Right atrium auricular region (tissue), 2 donors: ENCODE measurements around the gene ARHGAP6. TPM values are rescaled to one million over a fixed set of nuclear protein-coding genes. Genes with fewer than 3 reads are reported as not detected.

Source experiments
- DNase-seq: peaks from one replicate; pipeline ENCODE4 v3.0.0-alpha.2; 2019; ENCODE audit warnings: low spot score
- H3K27ac ChIP-seq, 2 donors: fragments of 200-600 bp; sonication (generic); 1 replicate in 1 of 2; 2 replicates in 1 of 2; pipeline ENCODE4 v1.5.1; 2016 to 2019
- H3K27me3 ChIP-seq, 2 donors: fragments of 200-600 bp; sonication (generic); one replicate each; pipeline versions ENCODE4 v1.5.1 to v1.6.0; 2017 to 2019
- H3K36me3 ChIP-seq: fragments of 200-600 bp; sonication (generic); one replicate; pipeline ENCODE4 v1.5.1; 2016
- H3K4me1 ChIP-seq, 2 donors: fragments of 200-600 bp; sonication (generic); one replicate each; pipeline versions ENCODE4 v1.5.1 to v1.6.0; 2017 to 2019
- H3K4me3 ChIP-seq, 2 donors: fragments of 200-600 bp; sonication (generic); 1 replicate in 1 of 2; 2 replicates in 1 of 2; pipeline ENCODE4 v1.5.1; 2017 to 2019; ENCODE audit warnings: mild to moderate bottlenecking in 1 of 2, moderate library complexity in 1 of 2
- H3K9me3 ChIP-seq, 2 donors: fragments of 200-600 bp; sonication (generic); one replicate each; pipeline ENCODE4 v1.5.1; 2019
- total RNA-seq, 2 donors: library from RNA; depleted of rRNA; stranded (reverse); fragments of >200 nt; gene quantifications; one replicate each; pipeline ENCODE4 v1.1.0, GENCODE V29; 2016
- TF ChIP-seq, protein P1 (sequence below), 2 donors: fragments of 200-600 bp; sonication (generic); IDR thresholded peaks; one replicate each; pipeline ENCODE4 v1.5.1; 2019; ENCODE audit warnings: antibody characterized with exemption in 2 of 2

ARHGAP6 gene
- total RNA-seq, 2 donors from 2014 or later: 5.1 to 9.4 TPM

DNA sequence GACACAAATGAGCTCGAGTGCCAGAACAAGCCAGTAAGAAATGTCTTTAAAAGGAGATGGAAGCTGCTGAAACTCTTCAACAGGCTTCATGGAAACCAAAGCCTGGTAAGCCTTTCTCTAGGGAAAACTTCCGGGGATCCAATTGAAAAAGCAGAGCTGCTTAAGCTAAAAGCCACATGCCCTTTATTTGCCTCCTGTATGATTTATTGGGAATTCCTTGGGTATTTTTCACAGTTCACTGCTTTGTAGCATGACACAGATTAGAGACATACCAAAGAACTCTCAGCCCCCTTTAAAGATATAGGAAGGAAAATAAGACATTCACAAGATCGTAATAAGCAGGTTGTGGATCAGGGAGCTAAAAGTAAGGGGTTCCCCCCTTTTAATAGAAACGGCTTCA is 6.5 kb upstream of the ARHGAP6 start:
- no peaks in the 10 kb centered on the region for H3K9me3 ChIP-seq
- TF ChIP-seq, protein P1, sequence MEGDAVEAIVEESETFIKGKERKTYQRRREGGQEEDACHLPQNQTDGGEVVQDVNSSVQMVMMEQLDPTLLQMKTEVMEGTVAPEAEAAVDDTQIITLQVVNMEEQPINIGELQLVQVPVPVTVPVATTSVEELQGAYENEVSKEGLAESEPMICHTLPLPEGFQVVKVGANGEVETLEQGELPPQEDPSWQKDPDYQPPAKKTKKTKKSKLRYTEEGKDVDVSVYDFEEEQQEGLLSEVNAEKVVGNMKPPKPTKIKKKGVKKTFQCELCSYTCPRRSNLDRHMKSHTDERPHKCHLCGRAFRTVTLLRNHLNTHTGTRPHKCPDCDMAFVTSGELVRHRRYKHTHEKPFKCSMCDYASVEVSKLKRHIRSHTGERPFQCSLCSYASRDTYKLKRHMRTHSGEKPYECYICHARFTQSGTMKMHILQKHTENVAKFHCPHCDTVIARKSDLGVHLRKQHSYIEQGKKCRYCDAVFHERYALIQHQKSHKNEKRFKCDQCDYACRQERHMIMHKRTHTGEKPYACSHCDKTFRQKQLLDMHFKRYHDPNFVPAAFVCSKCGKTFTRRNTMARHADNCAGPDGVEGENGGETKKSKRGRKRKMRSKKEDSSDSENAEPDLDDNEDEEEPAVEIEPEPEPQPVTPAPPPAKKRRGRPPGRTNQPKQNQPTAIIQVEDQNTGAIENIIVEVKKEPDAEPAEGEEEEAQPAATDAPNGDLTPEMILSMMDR (IDR thresholded peaks at IDR 0.05): no peak
- no peak overlapping the region for H3K4me3 ChIP-seq
- H3K4me1 ChIP-seq: no peaks in the 10 kb centered on the region
- no peaks in the 10 kb centered on the region for H3K36me3 ChIP-seq
- DNase-seq: no peak
- H3K27ac ChIP-seq: no peak overlapping the region
- no peaks in the 10 kb centered on the region for H3K27me3 ChIP-seq

DNA sequence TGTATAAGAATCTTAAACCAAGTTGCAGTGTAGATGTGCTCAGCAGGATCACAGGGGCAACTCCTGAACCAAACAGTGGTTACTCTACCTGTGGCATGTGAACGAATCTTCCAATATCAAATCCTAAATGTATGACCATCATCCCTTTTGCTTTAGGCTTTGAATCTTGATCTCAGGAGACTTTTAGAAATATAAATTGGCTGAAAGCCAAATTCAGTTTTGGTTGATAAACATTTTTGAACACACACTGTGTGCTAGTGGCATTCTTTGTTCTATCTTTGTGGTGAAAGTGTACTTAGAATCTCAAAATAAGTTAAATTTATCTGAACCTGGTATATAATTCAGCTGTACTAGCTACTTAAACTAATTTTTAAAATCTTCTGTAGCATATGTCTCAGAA is 4.6 kb upstream of the ARHGAP6 start:
- Histone ChIP-seq H3K36me3 (no peaks in the 10 kb centered on the region), H3K9me3 (no peaks in the 10 kb centered on the region), H3K27ac (no peak overlapping the region), H3K4me3 (no peak overlapping the region), H3K4me1 (no peaks in the 10 kb centered on the region), H3K27me3 (no peaks in the 10 kb centered on the region)
- TF ChIP-seq, protein P1 (IDR thresholded peaks at IDR 0.05): no peak
- no peak for DNase-seq

DNA sequence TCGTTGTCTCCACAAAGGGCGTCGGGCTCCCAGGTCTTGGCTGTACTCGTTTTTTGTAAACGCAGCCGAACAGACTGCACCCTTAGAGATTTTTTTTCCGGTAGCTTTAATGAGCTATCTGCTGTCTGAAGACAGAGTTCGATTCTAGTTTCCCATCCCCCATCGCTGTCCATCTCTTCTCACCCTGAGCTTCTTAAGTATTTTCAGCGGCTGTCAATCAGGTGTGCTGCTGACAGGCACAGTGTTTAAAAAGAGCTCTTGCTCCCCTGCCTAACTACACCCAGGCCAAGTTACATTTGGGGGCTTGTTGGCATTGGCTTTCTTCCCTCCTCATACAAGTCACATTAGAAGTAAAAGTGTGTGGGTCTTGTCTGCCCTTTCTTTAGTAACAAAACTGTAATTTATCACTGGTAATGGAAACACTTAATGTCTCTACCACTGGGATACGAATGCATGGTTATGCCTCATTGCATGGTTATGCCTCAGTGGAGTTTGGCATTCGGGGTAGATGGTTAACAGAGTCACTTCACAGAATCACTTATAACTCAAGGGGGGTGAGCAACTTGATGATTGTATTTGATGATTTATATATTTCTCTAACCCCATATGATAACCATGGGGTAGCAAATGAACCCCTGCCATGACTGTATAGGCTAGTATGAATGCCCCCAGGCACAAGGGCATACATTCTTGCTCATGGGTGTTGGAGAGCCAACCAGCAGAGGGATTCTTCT is 1.4 kb upstream of the ARHGAP6 start:
- Histone ChIP-seq H3K4me3 (no peak overlapping the region), H3K27me3 (no peaks in the 10 kb centered on the region), H3K27ac (no peak overlapping the region), H3K4me1 (no peaks in the 10 kb centered on the region), H3K9me3 (no peaks in the 10 kb centered on the region), H3K36me3 (no peaks in the 10 kb centered on the region)
- no peak for DNase-seq
- TF ChIP-seq, protein P1 (IDR thresholded peaks at IDR 0.05): no peak

DNA sequence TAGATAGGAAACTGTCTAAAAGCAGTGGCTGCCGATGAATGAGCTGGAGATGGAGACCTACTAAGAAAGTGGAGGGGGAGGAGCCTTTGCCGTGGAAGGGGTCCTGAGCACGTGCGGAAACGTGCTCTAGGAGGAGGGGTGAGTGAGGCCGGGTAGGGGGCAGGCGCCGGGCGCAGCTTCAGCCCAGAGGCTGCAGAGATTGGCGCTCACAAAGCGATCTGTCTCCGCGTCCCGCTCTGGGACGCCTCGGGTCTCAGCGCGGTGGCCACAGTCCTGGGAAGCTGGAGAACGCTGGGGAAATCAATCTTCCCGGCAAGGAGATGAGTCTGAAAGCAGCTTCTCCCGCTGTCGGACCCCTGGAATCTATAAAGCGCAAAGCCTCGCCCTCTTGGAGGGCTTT is 444 bp upstream of the ARHGAP6 start:
- Histone ChIP-seq H3K27me3 (no peaks in the 10 kb centered on the region), H3K4me3 (peak overlapping the region; percentile 30 to 50), H3K4me1 (no peaks in the 10 kb centered on the region), H3K27ac (no peak overlapping the region), H3K36me3 (no peaks in the 10 kb centered on the region), H3K9me3 (no peaks in the 10 kb centered on the region)
- DNase-seq: no peak
- TF ChIP-seq, protein P1 (IDR thresholded peaks at IDR 0.05): no peak

DNA sequence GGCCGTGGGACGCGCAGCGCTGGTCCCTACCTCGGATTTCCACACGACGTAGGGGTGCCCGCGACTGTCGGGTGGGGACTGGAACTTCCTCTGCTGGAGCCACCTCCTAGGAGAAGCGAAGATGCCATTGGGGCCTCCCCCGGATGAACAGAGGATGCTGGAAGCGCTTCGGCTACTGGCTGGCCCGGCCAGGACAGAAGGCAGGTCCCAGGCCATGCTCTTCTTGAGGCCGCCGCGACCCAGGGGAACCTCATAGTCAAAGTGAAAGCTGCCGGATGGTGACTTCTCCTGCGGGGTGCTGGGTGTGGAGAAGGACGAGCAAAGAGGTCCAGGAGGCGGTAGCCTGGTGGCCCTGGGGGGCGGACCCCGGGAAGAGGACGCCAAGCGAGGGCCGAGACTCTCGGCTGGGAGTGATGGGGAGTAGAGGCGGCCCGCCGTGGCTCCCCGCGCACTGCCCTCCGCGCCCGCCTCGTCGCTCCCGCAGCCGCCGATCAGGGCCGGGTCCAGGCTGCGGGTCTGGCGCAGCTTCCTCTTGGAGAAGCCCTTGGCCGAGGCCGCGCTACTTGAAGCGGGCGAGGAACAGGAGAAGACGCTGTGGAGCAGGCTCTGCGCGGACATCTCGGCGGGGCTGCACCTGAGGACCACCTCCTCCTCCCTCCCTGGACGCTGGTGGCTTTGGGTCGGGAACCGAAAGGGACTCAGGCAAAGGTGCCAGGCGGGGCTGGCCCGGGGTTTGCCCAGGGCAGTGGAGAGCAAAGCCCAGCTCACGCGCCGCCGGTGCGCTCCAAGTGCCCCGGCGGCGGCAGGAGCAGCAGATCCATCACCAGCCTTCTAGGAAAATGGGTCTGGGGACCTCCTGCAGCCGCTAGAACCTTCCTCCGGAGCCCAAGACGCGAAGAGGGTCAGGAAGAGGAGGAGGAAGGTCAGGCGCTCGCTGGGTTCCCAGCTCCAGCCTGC is 1.2 kb downstream of the ARHGAP6 start:
- Histone ChIP-seq H3K36me3 (no peaks in the 10 kb centered on the region), H3K27me3 (no peaks in the 10 kb centered on the region), H3K27ac (peak overlapping the region in 1 of 2 donors; percentile 26), H3K4me1 (no peaks in the 10 kb centered on the region), H3K9me3 (no peaks in the 10 kb centered on the region), H3K4me3 (peak overlapping the region; percentile 25 to 50)
- DNase-seq: no peak
- TF ChIP-seq, protein P1 (IDR thresholded peaks at IDR 0.05): no peak
